ENCODE data around the gene HERC4. TPM values are rescaled to one million over a fixed set of nuclear protein-coding genes. Genes with fewer than 3 reads are reported as not detected.

The HERC4 gene
- total and polyA plus RNA-seq, 12 donors = 21.3 to 75.6 (median 49.7) TPM

DNA sequence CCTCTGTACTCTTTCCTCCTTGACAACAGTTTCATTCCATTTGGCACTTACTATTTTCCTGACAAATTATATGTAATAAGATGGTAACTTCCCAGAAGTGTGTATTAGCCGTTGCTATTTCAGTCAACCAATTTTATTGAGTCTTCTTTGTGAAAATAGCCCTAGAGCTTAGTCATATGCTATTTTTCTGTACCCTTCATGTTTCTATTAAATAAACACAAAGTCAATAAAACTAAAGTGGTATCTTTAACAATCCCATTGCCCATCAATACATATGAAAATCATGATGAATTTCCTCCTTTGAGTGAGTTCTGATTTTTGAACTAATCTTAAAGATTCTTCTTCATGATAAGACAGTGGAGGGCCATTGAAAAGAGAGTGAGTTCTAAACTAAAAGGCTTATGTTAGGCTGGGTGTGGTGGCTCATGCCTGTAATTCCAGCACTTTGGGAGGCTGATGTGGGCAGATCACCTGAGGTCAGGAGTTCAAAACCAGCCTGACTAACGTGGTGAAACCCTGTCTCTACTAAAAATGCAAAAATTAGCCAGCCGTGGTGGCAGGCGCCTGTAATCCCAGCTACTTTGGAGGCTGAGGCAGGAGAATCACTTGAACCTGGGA lies 28.3 kb upstream of the HERC4 start:
- H3K36me3 ChIP-seq (replicated peaks in 1 of 2) = no peaks in the 10 kb centered on the region
- DNase-seq = no peak
- H3K9me3 ChIP-seq (replicated peaks in 1 of 3) = no peaks in the 10 kb centered on the region
- no peaks in the 10 kb centered on the region for H3K27me3 ChIP-seq
- no peak for TF ChIP-seq POLR2A (IDR thresholded peaks at IDR 0.05)
- TF ChIP-seq, protein P1, sequence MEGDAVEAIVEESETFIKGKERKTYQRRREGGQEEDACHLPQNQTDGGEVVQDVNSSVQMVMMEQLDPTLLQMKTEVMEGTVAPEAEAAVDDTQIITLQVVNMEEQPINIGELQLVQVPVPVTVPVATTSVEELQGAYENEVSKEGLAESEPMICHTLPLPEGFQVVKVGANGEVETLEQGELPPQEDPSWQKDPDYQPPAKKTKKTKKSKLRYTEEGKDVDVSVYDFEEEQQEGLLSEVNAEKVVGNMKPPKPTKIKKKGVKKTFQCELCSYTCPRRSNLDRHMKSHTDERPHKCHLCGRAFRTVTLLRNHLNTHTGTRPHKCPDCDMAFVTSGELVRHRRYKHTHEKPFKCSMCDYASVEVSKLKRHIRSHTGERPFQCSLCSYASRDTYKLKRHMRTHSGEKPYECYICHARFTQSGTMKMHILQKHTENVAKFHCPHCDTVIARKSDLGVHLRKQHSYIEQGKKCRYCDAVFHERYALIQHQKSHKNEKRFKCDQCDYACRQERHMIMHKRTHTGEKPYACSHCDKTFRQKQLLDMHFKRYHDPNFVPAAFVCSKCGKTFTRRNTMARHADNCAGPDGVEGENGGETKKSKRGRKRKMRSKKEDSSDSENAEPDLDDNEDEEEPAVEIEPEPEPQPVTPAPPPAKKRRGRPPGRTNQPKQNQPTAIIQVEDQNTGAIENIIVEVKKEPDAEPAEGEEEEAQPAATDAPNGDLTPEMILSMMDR (IDR thresholded peaks at IDR 0.05) = no peak
- H3K4me3 ChIP-seq = no peak overlapping the region
- H3K27ac ChIP-seq = no peak overlapping the region
- intact Hi-C loops (cut with DNase I) = no loop called here
- H3K4me1 ChIP-seq (replicated peaks in 1 of 2) = no peaks in the 10 kb centered on the region
- 83 to 93% (median 86%) methylated on average over 4 of the region's 4 CpGs for WGBS, 4 donors

DNA sequence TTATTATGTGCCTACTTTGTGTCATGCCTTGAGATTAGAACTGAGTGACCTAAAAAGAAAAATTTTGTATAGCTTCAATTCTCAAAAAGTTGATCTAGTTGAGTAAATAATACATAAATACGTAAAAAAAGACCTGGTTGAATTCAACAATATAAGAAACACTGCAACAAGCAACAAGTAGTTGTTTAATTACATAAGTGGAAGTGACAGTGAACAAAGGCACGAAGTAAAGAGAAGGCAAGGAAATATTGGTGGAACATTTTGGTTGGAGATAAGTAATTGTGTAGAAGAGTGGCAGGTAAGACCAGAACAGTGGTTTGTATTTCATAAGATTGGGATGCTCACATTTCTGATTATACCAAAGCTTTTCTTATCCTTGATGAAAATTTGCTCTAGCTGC lies 26.0 kb upstream of the HERC4 start:
- H3K27me3 ChIP-seq = no peaks in the 10 kb centered on the region
- H3K4me1 ChIP-seq (replicated peaks in 1 of 2) = no peaks in the 10 kb centered on the region
- no peak overlapping the region for H3K4me3 ChIP-seq
- no peaks in the 10 kb centered on the region for H3K36me3 ChIP-seq (replicated peaks in 1 of 2)
- DNase-seq = no peak
- TF ChIP-seq POLR2A (IDR thresholded peaks at IDR 0.05) = no peak
- TF ChIP-seq, protein P1 (IDR thresholded peaks at IDR 0.05) = no peak
- intact Hi-C loops (cut with DNase I) = no loop called here
- no peak overlapping the region for H3K27ac ChIP-seq
- no peaks in the 10 kb centered on the region for H3K9me3 ChIP-seq (replicated peaks in 1 of 3)
- 86 to 94% (median 90%) methylated on average over 2 of the region's 2 CpGs for WGBS, 4 donors

DNA sequence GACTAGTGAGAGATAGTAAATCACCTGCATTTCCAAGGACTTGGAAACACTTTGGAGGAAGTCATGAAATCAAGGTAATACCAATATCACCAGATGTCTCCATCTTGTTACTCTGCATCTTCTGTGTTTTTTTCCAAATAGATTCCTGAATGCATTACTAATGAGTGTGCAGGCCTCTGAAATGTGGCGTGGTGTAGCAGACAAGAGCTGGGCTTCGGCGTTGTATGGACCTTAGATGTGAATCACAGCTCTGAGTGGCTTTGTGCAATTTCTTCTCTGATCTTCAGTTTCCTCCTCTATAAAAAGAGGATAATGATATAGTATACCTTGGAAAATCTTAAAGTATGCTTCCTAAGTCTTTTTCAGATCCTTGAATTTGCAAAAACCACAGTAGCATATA lies 24.7 kb upstream of the HERC4 start:
- no peak for TF ChIP-seq POLR2A (IDR thresholded peaks at IDR 0.05)
- TF ChIP-seq, protein P1 (IDR thresholded peaks at IDR 0.05) = no peak
- intact Hi-C loops (cut with DNase I) = no loop called here
- Histone ChIP-seq H3K27ac (no peak overlapping the region), H3K9me3 (replicated peaks in 1 of 3) (no peaks in the 10 kb centered on the region), H3K36me3 (replicated peaks in 1 of 2) (no peaks in the 10 kb centered on the region), H3K4me1 (replicated peaks in 1 of 2) (no peaks in the 10 kb centered on the region), H3K4me3 (no peak overlapping the region), H3K27me3 (no peaks in the 10 kb centered on the region)
- DNase-seq = no peak
- WGBS, 4 donors = 90 to 99% (median 94%) methylated on average over 3 of the region's 3 CpGs

DNA sequence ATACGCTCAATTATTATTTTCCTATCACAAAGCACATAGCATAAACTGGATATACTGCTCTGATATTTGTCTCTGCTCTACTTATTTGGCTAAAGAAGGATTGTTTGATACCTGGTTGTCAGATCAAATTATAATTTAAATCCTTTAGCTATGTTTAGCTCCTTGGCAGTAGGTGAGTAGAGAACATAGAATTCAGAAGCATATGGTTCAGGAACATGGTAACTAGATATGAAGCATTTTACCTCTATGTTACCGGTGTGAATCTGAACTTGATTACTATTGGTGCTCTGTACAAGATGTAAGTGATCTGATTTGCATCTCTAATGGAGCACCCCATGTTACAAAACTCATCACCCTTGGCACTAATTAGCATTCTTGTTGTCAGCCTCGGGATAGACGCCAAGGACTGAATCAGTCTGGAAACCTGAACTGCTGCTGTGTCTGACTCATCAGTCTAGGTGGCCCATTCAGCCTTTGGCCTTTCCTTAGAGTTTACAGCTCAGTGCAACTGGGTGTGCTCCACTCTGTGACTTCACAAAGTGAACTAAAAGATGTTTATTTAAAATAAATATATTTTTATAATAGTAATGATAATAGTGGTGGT lies 21.9 kb upstream of the HERC4 start:
- Histone ChIP-seq H3K27me3 (no peaks in the 10 kb centered on the region), H3K4me1 (replicated peaks in 1 of 2) (no peaks in the 10 kb centered on the region), H3K36me3 (replicated peaks in 1 of 2) (no peaks in the 10 kb centered on the region), H3K4me3 (no peak overlapping the region), H3K27ac (peak overlapping the region in 1 of 5 donors; percentile 35), H3K9me3 (replicated peaks in 1 of 3) (no peaks in the 10 kb centered on the region)
- TF ChIP-seq, protein P1 (IDR thresholded peaks at IDR 0.05) = no peak
- no peak for TF ChIP-seq POLR2A (IDR thresholded peaks at IDR 0.05)
- peak; percentile 74 to 89 (median 82) for DNase-seq
- 48 to 56% (median 56%) methylated on average over 4 of the region's 4 CpGs for WGBS, 4 donors
- intact Hi-C loops (cut with DNase I) = no loop called here

Measured in adrenal gland (tissue), 12 donors.